GM19467 (cell line): ENCODE data around the gene SFRP2.

Experiments
- ATAC-seq: cut with Tn5 transposase; IDR thresholded peaks from one replicate; pipeline ENCODE4 v1.9.1; 2021; ENCODE audit warnings: mild to moderate bottlenecking, moderate library complexity; ENCODE audit not compliant: unreplicated experiment

The SFRP2 gene

DNA sequence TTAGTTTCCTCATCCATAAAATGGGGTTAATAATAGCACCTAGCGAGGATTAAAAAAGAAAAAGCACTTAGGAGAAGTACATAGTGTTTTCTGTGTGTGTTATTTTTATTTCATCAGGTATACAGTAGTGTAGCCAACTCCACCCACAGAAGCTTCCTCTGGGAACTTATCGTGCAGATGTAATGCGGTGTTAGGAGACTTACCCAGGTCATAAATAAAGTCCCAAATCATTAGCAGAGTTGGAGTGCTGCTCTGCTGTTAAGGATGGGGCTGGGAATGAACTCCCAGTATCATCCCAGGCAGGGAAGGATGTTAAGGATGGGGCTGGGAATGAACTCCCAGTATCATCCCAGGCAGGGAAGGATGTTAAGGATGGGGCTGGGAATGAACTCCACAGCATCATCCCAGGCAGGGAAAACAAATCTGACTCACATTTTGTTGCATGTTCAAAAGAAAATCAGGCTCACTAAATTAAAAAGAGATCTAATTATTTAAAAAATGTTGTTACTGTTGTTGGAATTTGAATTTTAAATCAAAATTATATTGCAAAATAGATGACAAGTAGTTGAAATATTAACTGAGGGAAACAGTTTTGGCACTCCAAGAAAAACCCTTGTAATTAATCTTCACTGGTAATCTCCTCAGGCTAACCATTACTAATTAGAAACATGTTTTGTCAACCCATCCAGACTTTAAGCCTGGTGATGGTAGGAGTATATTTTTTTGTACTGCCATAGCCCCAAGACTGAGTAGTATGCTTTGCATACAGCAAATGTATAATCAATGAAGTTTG lies 10.2 kb upstream of the SFRP2 start:
- no peak for ATAC-seq

DNA sequence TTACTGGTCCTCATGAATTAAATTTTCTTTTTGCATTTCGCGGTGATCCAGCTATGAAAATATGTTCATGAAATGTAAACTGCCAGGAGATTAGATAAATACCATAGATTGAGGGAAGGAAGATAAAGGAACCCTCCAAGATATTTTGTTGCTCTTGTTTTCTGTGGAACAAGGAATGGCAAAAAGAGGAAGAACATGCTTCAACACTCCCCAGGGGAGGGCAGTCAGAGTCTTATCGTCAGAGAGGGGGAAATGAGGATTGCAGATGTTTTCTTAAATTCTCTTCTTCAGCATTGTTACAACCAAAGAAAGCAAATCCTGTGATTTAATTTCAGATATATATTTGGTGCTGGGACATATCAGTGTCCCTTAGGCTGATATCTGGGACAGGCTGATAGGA lies 9.5 kb upstream of the SFRP2 start:
- no peak for ATAC-seq

DNA sequence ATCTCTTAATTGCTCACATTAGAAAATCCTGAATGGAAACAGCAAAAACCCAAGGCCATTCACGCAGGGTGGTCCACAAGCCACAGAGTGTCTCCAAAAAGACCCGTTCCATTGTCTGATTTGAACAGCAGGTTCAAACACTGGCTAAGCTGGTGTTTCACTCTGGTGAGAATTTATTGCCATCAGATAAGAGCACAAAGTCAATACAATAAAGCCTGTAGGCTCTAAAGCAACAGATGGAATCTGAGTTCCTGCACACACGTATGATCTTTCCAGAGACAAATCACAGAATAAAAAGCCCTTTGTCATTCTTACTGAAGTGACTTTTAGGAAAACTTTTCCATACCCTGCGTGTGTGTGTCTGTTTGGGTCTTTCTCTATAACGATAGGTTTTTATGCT lies 5.1 kb upstream of the SFRP2 start:
- no peak for ATAC-seq

DNA sequence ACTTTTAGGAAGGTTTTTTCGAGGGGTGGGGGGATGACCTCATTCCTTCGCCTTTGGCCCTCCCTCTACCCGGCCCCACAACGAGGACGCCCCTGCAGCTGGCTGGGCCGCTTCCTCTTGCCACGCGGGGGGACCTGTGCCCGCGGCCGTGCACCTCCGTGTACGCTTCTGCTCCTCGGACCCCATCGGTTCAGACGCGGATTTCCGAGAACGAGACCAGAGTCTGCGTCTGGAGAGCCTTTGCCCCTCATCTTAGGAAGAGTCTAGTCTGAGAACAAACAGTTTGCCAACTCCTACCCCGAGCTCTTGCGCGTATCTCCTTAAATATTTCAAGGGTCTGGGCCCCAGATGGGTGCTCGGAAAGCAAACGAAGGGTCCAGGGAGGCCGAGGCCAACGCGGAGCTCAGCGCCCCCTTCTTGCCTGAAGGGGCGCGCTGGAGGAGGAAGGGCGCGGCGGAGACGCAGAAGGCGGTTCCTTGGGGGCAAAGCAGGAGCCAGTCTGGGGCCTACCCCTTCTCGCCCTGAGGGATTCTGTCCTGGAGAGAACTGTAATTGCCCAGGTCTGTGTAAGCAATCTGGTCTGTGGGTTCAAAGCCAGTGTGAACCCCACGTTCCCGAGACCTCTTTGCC lies 3.9 kb upstream of the SFRP2 start:
- ATAC-seq = no peak

DNA sequence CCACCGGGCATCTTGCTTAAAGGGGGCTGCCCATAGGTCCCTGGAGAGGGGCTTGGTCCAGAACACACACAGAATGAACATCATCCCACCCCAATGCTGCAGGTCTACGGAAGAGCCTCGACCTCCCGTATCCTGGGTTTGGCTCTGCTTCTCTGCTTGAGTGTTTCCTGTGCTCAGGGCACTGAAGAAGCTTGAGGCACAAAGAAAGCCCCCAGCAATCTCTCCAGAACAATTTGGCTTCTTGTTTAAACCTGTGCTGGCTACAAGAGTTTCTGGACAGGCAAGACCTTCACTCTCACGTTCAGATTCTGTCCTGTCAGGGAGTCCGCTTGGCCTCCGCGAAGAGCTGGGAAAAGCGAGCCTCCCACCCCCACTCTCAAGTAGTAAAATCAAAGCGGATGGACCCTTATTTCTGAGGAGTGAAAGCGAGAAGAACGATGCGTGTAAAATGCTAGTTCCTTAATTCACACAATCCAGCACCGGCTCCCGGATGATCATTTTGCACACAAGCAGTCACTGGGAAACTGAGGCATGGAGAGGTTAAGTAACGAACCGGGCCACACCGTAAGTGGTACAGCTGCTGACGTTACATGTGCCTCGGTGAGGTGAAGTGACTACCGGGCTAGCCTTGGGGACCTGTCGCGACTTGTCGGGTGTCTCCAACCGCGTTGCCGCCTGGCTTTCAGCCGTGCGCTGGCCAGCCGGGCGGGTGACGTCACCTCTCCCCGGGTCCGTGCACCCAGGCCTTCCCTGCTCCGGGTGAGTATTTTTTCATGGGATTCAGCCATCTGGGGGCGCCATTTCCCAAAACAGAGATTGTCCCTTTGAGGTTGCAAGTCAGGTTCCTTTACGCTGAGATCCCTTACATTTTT lies 3.1 kb upstream of the SFRP2 start:
- no peak for ATAC-seq

DNA sequence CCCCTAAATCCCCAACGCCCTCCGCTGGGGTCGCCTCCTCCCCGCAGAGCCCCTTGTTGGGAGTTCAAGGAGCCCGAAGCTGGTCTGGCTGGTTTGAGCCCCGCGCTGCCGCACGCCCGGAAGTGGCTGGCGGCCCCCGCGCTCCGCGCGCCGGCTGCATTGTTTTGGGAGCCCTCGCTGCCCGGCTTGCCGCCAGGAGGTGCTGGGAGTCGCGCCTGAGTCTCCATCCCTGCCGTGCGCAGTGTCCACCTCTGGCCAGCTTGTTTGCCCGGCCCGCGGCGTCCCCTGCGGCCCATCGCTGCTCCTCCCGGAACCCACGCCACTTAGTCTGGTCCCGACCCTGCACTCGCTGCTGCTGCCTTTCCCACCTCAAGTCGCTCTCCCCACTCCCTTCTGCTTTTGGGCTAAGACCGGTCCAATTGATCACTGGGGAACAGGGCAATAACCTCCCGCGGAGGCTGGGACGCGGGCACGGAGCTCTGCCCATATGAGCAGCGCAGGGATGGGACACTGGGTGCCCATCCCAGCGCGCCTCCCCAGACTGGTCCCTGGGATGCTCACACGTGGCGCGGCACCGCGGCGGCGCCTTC lies 2.2 kb upstream of the SFRP2 start:
- ATAC-seq = no peak

DNA sequence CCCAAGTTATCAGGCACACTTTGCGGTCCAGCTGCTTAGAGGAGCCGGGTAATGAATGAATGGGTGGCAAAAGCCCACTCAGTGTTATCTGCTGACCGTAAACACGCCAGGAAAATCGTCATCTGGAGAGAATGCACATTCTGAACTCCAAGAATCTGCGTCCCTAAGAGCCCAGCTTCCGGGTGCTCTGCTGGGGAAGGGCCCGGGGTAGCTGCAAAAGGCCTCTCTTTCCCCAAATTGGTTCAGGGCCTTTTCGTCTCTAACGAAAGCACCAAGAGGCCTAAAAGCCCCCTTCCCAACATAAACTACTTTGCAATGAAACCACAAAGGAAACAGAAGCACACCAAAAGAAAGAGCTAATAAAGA lies 1.6 kb upstream of the SFRP2 start:
- no peak for ATAC-seq

DNA sequence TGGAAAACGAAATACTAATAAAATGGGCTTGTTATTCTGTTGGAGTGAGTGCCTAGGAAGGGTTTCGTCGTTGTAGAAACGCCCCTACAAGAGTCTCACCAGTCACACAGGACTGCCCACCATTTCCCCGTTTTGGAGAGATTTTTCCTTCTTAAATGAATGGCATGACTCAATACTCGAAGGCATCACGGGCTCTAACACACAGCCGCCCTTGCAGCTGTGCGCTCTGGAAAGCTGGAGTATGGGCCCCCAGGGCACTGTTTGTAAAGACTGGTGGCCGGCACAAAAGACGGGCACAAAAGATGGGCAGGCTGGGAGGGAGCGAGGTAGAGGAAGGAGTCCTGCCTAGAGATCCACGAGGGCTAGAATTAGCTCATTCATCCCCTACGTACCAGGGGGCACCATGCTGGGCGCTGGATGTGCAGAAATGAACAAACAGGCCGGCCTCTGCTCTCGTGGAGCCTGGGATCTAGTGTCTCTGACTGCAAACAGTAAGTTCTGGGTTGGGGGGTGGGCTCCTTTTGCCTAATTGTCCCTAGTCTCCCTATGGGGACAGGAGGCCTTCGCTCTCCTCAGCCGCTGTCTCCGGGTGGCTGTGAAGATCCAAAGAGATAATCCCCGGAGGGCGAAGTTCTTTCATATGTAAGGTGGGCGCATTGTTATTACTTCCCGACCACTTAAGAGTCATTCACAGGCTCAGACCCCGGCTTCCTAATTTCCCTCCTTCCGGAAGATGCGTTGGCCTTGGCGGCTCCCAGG lies 1.0 kb upstream of the SFRP2 start:
- no peak for ATAC-seq

DNA sequence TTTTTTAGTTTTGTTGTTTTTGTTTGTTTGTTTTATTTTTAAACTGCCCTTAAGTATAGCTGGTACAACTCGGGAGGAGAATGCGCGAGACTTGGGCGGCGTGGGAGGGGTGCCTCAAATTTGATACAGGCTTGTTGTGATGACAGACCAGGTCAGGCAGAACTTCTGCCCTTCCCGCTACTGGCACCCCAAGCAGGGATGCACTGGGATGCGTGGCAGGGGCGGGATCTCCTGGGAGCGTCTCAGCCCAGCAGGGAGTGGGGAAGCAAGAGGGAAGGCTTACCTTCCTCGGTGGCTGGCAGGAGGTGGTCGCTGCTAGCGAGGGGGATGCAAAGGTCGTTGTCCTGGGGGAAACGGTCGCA lies 851 bp downstream of the SFRP2 start:
- no peak for ATAC-seq

DNA sequence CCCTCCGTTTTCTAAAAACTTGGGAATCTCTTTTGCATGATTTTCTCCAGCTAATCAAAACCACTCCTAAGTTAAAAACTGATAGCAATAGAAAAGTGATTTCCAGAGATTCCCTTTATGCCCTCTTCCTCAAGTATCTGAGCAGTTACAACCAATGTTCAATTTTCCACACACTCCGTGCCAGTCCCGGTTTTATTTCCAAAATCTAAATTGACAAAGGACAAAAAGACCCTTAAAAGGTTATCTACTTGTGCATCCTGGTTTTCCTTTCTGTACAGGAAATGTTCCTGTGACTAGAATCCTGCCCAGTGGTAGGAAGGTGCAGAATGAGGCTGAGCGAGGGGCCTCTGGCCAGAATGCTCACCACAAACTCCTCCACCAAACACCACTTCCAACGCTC lies 1.3 kb downstream of the SFRP2 start:
- no peak for ATAC-seq

DNA sequence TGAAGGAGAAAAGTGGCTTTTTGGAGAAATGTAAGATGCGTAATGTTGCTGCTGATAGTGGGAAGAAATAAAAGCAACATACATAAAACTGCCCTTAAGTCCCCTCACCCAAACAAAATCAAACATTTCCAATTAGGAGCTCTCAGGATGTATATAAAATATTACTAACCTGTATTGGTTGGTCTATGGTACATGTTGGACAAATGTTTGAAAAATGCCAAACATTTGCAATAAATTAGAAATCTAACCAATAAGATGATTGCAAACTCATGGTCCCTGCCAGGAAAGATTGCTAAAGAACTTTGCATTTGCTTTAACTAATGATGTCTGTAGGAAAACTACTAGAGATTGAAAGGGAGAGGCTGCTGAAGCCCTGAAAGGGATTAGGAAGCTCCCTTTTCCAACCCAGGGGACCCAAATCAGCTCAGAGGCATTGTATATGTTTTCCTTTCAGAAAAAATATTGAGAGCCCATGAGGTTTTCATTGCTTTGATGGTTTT lies 1.8 kb downstream of the SFRP2 start:
- ATAC-seq = no peak

DNA sequence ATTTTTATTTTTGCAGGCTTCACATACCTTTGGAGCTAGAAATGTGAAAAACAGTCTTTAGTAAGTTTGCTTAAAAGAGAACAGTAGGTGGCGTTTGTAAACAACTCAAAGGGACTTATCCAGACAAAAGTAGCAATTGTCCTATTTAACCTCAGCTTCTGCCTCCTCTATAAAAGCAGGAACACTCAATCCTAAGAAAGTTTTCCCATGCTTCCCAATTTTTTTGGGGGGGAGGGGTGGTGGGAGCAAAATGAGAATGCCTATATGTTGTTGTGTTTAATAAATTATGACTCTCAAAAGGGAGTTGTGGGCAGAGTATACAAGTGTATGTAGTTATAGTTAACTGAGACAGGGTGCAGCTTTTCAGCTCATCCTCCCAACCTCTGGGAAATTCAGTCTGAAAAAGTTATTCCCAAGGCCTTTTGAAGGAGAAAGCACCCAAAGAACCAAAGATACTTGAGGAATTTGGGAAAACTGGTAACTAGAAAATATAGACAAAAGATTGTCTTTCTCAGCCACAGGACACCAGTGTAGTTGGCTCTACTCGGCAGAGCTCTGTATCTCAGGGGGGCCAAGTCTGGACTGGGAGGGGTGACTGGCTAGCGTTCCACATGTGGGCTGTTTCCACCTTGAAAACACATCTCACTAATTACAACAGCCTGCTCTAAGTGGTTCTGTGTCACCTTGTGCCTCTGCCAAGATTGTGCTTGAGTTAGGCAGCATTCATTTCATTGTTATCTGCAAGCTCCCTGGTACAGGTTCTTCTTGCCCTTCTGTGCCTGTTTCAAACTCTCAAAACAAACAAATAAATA lies 2.8 kb downstream of the SFRP2 start:
- ATAC-seq = no peak

DNA sequence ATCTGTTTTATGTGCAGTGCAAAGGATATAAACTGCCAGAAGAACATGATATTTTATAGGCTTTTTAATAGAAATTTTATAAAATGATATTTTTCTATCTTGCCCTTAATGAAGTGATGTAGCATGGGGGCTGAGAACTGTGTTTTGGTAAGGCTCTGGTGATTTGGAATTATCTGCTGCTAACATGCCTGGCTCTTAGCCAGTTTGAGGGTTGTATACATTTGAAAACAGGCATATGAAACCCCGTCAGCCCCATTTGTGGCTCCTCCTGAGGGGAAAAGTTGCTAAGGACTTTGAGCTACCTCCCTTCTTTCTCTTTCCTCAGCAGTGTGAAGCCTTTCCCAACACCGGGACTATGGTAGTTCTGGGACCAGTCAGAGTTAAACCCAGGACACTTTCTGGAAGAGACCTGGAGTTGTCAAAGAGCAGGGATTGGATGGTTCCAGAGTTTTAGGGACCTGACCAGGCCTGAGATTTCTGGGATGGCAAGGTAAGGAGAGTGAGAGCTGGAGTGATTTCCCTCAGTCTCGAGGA lies 4.7 kb downstream of the SFRP2 start:
- no peak for ATAC-seq

DNA sequence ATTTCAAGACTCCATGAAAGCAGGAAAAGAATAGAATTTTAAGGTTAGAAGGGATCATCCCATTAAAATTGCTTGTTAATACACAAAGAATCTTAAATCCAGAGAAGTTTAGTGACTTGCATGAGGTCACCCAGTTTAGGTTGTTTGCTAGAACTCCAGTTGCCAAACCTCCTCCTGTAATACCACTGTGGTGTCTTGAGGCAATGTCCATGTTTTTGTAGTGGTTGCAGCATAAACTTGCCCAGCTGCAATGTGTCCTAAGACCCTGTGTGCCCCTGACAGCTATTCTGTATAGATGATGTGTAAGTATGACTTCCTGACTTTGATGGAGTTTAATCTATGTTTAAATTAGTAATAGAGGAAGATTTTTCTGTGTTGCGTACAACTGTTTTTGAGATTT lies 6.3 kb downstream of the SFRP2 start:
- no peak for ATAC-seq

DNA sequence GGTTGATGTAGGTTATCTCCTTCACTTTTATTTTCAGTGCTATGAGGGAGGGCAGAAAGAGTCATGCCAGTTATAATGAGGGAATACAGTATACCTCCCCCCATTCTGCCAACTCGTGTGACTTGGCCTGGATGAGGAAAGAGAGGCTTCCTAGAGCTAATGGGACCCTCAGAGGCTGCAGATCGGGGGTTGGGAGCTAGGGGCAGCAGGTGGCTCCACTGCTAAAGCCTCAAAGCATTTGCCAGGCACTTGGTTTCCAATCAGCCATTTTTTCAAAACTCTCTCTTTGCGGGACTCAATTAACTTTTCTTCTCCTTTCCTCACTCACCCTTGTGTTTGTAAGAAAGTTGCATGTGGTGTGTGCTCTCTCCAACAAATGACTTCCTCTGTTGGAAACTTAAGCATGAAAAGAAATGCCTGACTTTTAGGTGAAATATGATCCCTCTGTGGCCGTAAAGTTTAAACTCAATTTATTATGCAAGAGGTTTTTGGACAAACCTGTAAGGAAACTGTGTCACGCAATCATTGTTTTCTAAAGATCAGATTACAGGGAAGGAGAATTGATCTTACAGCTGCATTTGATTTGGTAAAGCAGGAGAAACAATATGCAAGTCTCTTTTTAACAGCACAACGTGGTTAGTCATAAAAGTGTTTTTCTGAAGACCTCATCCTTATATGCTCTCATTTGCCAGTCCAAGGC lies 7.0 kb downstream of the SFRP2 start:
- ATAC-seq = no peak

DNA sequence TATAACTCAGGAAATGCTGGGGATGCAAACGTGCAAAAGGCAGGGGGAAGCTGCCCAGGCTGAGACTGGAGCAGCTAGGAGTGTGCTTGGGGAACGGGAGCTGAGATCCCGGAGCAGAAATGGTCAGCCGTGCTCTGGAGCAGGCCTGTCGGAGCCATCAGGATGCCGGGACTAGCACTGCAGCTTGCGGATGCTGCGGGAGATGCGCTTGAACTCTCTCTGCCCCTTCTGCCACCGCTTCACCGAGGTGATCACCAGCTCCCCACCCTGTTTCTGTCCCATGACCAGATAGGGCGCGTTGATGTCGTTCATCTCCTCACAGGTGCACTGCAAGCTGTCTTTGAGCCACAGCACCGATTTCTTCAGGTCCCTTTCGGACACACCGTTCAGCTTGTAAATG lies 7.6 kb downstream of the SFRP2 start:
- peak; percentile 12 for ATAC-seq

DNA sequence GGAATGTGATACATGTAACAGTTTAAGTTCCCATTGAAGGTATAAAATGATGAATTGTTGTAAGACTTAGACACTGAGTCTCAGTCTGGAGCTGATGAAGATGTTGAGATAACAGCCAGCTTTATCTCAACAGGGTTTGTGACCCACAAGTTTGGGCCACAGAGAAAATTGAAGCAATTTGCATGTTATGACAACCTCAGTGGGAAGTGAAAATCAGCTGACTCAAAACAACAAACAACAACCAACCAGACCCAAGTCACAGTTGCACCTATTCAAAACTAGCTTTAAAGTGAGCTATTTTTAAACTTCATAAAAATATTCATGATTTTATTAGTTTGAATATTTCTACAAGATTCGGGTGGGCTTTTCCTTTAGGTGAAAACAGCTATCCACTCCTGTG lies 8.0 kb downstream of the SFRP2 start:
- peak; percentile 65 for ATAC-seq

DNA sequence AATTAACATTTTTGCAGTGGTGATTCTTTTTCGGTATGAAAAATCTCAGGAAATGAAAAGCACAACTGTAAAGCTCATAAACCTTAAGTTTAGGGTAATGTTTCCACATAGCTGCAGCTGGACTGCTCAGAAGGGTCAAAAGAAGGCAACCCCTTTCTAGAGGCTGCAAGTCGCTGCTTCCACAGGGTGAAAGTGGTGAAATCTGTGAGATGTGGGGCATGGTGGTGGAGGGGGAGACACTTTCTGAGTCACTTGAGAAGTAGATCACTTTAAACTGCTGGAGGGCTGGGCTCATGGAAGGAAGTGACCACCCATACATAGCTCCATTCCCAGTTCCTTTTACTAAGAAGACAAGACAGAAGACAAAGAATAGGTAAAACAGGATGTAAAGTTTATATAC lies 8.7 kb downstream of the SFRP2 start:
- ATAC-seq = no peak

DNA sequence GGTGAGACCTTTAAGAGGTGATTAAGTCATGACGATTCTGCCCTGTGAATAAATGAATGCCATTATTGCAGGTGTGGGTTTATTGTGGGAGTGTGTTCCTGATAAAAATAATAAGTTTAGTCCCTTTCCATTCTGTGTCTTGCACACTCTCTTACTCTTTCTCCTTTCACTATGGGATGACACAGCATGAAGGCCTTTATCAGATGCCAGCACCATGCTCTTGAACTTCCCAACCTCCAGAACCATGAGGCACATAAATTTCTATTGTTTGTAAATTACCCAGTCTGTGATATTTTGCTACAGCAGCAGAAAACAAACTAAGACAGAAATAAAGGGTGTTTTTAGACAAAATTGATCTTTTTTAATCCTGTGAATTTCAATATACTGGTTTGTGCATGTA lies 10.5 kb downstream of the SFRP2 start:
- ATAC-seq = no peak
